PC-9 (cell line): ENCODE data around the gene DRAXIN. TPM values are rescaled to one million over a fixed set of nuclear protein-coding genes. Genes with fewer than 3 reads are reported as not detected.

Experiments
- BruUV-seq: library from RNA; stranded (reverse); fragments of 400-500 nt; replicated peaks from 2 replicates; lab custom pipeline; 2021; lab: Mats Ljungman, UMichigan
- CTCF ChIA-PET: fragments of 300-600 bp; sonication (Branson Sonifier 250); formaldehyde crosslinking; loops from one replicate; lab custom pipeline; 2022; ENCODE audit warnings: antibody characterized with exemption; lab: Charles Lee
- POLR2A ChIA-PET: fragments of 300-600 bp; sonication (Branson Sonifier 250); formaldehyde crosslinking; loops from one replicate; lab custom pipeline; 2022; ENCODE audit warnings: antibody characterized with exemption; ENCODE audit not compliant: unreplicated experiment; lab: Charles Lee
- DNase-seq, 2 experiments: peaks; one replicate each; pipeline versions ENCODE4 v3.0.0 to v3.0.0-alpha.2; 2015 to 2022; ENCODE audit warnings: mixed read lengths in 1 of 2
- H2AFZ ChIP-seq: fragments of 200-600 bp; sonication (generic); 2 replicates; pipeline ENCODE4 v1.8.1; 2017; ENCODE audit warnings: antibody characterized with exemption
- H3F3A ChIP-seq: fragments of 200-600 bp; sonication (generic); 2 replicates; pipeline ENCODE4 v1.8.1; 2017; ENCODE audit warnings: antibody characterized with exemption, mild to moderate bottlenecking, low read depth; ENCODE audit not compliant: insufficient read depth
- H3K27ac ChIP-seq: fragments of 200-600 bp; sonication (generic); 2 replicates; pipeline ENCODE4 v1.6.1; 2016; ENCODE audit warnings: mixed run types
- H3K27me3 ChIP-seq: fragments of 200-600 bp; sonication (generic); 2 replicates; pipeline ENCODE4 v1.6.1; 2016; ENCODE audit warnings: low read depth, mixed run types; ENCODE audit not compliant: insufficient read depth
- H3K36me3 ChIP-seq: fragments of 200-600 bp; sonication (generic); 2 replicates; pipeline ENCODE4 v1.6.1; 2016; ENCODE audit warnings: low read depth, mixed run types
- H3K4me1 ChIP-seq: fragments of 200-600 bp; sonication (generic); replicated peaks from 2 replicates; pipeline ENCODE4 v1.6.1; 2016; ENCODE audit warnings: mixed run types; ENCODE audit not compliant: insufficient read depth
- H3K4me2 ChIP-seq: fragments of 200-600 bp; sonication (generic); 2 replicates; pipeline ENCODE4 v1.6.1; 2017; ENCODE audit warnings: mixed run types
- H3K4me3 ChIP-seq: fragments of 200-600 bp; sonication (generic); 2 replicates; pipeline ENCODE4 v1.6.1; 2016; ENCODE audit warnings: mixed run types
- H3K79me2 ChIP-seq: fragments of 200-600 bp; sonication (generic); 2 replicates; pipeline ENCODE4 v1.6.1; 2017; ENCODE audit warnings: low read depth, mixed run types
- H3K9me2 ChIP-seq: fragments of 200-600 bp; sonication (generic); 2 replicates; pipeline ENCODE4 v1.8.1; 2017; ENCODE audit warnings: mild to moderate bottlenecking; ENCODE audit not compliant: insufficient read depth
- H3K9me3 ChIP-seq: fragments of 200-600 bp; sonication (generic); 2 replicates; pipeline ENCODE4 v1.8.1; 2016; ENCODE audit warnings: low read depth; ENCODE audit not compliant: insufficient read depth
- H4K20me1 ChIP-seq: fragments of 200-600 bp; sonication (generic); 2 replicates; pipeline ENCODE4 v1.8.1; 2017; ENCODE audit not compliant: insufficient read depth
- CTCF ChIP-seq: fragments of 200-600 bp; sonication (generic); conservative IDR thresholded peaks from 2 replicates; pipeline ENCODE4 v1.6.1; 2017; ENCODE audit warnings: mixed run types, antibody characterized with exemption, mild to moderate bottlenecking, moderate library complexity
- EZH2 ChIP-seq: fragments of 200-600 bp; sonication (generic); IDR thresholded peaks from 2 replicates; pipeline ENCODE4 v1.8.0; 2017; ENCODE audit warnings: antibody characterized with exemption, low read depth
- intact Hi-C: fragments of 100-400 bp; cut with micrococcal nuclease; formaldehyde crosslinking; loops from one replicate; pipeline ENCODE4 v1.10.0; 2022; ENCODE audit not compliant: unreplicated experiment
- total RNA-seq: library from RNA; stranded (reverse); gene quantifications from 2 replicates; pipeline ENCODE4 v1.2.3, GENCODE V29; 2021

The DRAXIN gene
- total RNA-seq, 1 experiment from 2014 or later, result not detected

GRCh38 chr1:11744287-11744686 lies 52.8 kb downstream of the DRAXIN start:
- H3K36me3 ChIP-seq, result no peaks in the 10 kb centered on the region
- H3K27ac ChIP-seq, result no peak overlapping the region
- no peaks in the 10 kb centered on the region for H3K79me2 ChIP-seq
- H4K20me1 ChIP-seq, result no peaks in the 10 kb centered on the region
- no peak for DNase-seq
- H3K4me3 ChIP-seq, result no peak overlapping the region
- no peak overlapping the region for H3K4me2 ChIP-seq
- BruUV-seq, result no TSS peak
- H3K9me3 ChIP-seq, result no peaks in the 10 kb centered on the region
- H3K4me1 ChIP-seq, result no peaks in the 10 kb centered on the region
- intact Hi-C loops, result no loop called here
- TF ChIP-seq CTCF (no peak), EZH2 (no peak)
- H3F3A ChIP-seq, result no peaks in the 10 kb centered on the region
- no peaks in the 10 kb centered on the region for H3K9me2 ChIP-seq
- no peak overlapping the region for H2AFZ ChIP-seq
- POLR2A ChIA-PET, result interaction anchor here (0.6 to 0.7 kb wide), 2 partner anchors 8 to 10 kb away, joined by 4 read pairs; no protein-coding TSS in a partner anchor
- CTCF ChIA-PET, result no interaction called here
- no peaks in the 10 kb centered on the region for H3K27me3 ChIP-seq

DNA sequence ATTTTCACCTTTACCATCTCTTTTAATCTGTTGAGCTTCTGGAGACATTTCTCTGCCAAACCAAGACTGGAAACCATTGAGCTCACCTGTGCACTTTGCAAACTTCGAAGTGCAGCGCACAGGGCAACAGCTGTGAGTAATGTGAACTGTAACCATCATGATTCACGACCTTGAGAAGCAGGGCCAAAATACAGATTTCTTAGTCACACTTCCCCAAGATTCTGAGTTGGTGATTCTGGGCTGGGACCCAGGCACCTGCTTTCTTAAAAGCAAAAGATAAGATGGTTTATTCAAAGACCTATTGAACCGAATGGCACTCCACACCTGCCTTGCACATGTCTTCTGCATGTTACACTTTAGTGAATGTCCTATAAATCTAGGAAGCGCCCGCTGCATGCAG lies 54.6 kb downstream of the DRAXIN start:
- Histone ChIP-seq H3K79me2 (no peaks in the 10 kb centered on the region), H3K36me3 (no peaks in the 10 kb centered on the region), H3K4me1 (no peaks in the 10 kb centered on the region), H3K9me2 (no peaks in the 10 kb centered on the region), H4K20me1 (no peaks in the 10 kb centered on the region), H3F3A (no peaks in the 10 kb centered on the region), H3K27me3 (no peaks in the 10 kb centered on the region), H3K27ac (no peak overlapping the region), H3K4me3 (no peak overlapping the region), H3K9me3 (no peaks in the 10 kb centered on the region), H2AFZ (no peak overlapping the region), H3K4me2 (no peak overlapping the region)
- no TSS peak for BruUV-seq
- CTCF ChIA-PET, result no interaction called here
- DNase-seq, result no peak
- POLR2A ChIA-PET, result no interaction called here
- no peak for TF ChIP-seq CTCF
- no peak for TF ChIP-seq EZH2
- intact Hi-C loops, result no loop called here

DNA sequence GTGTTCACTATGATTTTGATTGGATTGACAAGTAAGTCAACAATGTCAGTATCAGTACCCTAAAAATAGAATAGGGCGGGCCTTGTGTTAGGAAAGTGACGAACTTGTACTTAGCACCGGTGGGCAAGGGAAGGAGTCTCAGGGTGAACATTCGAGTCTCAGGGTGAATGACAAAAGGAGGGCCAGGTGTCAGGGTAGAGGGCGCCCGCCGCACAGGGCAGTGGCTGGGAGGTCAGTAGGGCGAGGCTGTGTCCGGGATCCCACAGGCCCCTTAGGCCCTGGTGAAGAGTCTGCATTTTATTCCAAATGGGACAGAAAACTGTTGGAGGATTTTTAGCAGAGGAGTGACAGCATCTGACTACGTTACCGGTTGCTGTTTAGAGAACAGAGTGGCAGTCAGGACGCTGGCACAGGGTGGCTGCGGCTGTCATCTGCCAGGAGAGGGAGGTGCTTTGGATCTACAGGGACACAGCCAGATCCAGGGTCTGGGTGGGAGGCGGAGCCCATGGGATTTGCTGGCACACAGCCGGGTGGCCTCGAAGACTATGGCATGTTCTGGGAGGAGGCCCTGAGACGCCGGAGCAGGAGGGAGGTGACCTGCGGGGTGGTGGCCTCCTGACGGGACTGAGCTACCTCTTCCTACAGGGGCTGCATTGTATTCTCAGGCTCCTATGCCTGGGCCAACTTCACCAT lies 55.4 kb downstream of the DRAXIN start:
- H4K20me1 ChIP-seq, result no peaks in the 10 kb centered on the region
- H3K27me3 ChIP-seq, result no peaks in the 10 kb centered on the region

More for the DNA sequence above, 55.4 kb downstream of the DRAXIN start:
- BruUV-seq, result no TSS peak
- ChIA-PET POLR2A (no interaction called here), CTCF (no interaction called here)
- intact Hi-C loops, result no loop called here
- Histone ChIP-seq H3K4me1 (no peaks in the 10 kb centered on the region), H3K36me3 (no peaks in the 10 kb centered on the region), H3F3A (no peaks in the 10 kb centered on the region), H3K79me2 (no peaks in the 10 kb centered on the region), H3K27ac (no peak overlapping the region), H3K4me3 (no peak overlapping the region), H3K9me3 (no peaks in the 10 kb centered on the region), H3K9me2 (no peaks in the 10 kb centered on the region), H3K4me2 (no peak overlapping the region), H2AFZ (no peak overlapping the region)
- TF ChIP-seq EZH2, result no peak
- no peak for TF ChIP-seq CTCF
- DNase-seq, result no peak
